Measurements from ENCODE around the gene GSPT1.

GSPT1 gene

DNA sequence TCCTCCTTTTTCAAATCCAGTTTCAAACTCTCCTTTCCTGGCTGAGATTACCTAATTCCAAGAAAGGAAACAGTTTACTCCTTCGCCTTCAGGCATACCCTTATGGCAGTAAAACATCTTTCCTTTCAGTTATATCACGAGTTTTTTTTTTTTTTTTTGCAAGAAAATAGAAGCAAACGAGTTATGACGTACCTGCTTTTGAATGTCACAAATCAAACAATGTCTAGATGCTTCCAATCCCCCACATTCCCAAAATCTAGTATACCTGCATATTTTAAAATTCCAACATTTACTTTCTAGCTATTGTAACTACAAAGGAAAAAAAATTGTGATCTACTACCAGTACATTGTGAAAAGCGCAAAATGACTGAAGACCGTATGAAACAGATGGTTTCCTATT is 28.9 kb downstream of the GSPT1 start:
- TF ChIP-seq POLR2AphosphoS5 (IDR thresholded peaks at IDR 0.05; ENCODE audit: low read depth) (no peak), SPI1 (IDR thresholded peaks at IDR 0.05; ENCODE audit: borderline replicate concordance, low read depth) (no peak), GABPA (IDR thresholded peaks at IDR 0.05; ENCODE audit: low read depth) (no peak)
- TF ChIP-seq, protein P1, sequence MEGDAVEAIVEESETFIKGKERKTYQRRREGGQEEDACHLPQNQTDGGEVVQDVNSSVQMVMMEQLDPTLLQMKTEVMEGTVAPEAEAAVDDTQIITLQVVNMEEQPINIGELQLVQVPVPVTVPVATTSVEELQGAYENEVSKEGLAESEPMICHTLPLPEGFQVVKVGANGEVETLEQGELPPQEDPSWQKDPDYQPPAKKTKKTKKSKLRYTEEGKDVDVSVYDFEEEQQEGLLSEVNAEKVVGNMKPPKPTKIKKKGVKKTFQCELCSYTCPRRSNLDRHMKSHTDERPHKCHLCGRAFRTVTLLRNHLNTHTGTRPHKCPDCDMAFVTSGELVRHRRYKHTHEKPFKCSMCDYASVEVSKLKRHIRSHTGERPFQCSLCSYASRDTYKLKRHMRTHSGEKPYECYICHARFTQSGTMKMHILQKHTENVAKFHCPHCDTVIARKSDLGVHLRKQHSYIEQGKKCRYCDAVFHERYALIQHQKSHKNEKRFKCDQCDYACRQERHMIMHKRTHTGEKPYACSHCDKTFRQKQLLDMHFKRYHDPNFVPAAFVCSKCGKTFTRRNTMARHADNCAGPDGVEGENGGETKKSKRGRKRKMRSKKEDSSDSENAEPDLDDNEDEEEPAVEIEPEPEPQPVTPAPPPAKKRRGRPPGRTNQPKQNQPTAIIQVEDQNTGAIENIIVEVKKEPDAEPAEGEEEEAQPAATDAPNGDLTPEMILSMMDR (IDR thresholded peaks at IDR 0.05; ENCODE audit: insufficient read depth, low read length) = no peak
- TF ChIP-seq, protein P2, sequence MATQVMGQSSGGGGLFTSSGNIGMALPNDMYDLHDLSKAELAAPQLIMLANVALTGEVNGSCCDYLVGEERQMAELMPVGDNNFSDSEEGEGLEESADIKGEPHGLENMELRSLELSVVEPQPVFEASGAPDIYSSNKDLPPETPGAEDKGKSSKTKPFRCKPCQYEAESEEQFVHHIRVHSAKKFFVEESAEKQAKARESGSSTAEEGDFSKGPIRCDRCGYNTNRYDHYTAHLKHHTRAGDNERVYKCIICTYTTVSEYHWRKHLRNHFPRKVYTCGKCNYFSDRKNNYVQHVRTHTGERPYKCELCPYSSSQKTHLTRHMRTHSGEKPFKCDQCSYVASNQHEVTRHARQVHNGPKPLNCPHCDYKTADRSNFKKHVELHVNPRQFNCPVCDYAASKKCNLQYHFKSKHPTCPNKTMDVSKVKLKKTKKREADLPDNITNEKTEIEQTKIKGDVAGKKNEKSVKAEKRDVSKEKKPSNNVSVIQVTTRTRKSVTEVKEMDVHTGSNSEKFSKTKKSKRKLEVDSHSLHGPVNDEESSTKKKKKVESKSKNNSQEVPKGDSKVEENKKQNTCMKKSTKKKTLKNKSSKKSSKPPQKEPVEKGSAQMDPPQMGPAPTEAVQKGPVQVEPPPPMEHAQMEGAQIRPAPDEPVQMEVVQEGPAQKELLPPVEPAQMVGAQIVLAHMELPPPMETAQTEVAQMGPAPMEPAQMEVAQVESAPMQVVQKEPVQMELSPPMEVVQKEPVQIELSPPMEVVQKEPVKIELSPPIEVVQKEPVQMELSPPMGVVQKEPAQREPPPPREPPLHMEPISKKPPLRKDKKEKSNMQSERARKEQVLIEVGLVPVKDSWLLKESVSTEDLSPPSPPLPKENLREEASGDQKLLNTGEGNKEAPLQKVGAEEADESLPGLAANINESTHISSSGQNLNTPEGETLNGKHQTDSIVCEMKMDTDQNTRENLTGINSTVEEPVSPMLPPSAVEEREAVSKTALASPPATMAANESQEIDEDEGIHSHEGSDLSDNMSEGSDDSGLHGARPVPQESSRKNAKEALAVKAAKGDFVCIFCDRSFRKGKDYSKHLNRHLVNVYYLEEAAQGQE (IDR thresholded peaks at IDR 0.05; ENCODE audit: insufficient replicate concordance, low read depth) = no peak
- H3K4me3 ChIP-seq (replicated peaks; ENCODE audit: insufficient read depth, low read length) = no peak overlapping the region
- no peaks in the 10 kb centered on the region for H3K27me3 ChIP-seq (ENCODE audit: insufficient read depth, poor library complexity, severe bottlenecking)
- no peak overlapping the region for H3K27ac ChIP-seq (replicated peaks)
- no peak for DNase-seq (ENCODE audit: low read depth in 1 of 2, low spot score in 1 of 2)

DNA sequence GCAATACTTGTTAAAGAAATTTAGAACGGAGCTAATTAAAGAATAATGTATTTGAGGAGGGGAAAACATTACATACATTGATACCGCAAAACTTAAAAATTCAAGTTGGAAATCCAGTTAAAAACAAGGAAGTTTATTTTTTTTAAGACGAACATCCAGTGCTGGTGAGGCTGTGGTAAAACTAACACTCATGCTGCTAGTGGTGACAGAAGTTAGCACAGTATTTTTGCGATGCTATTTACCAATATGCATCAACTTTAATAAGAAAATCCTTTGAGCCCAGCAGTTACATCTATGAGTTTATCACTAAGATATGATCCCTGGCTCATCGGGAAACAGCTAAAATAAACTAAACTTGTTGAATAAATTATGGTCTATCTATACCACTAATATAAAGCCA is 31.7 kb downstream of the GSPT1 start:
- no peaks in the 10 kb centered on the region for H3K27me3 ChIP-seq (ENCODE audit: insufficient read depth, poor library complexity, severe bottlenecking)
- H3K4me3 ChIP-seq (replicated peaks; ENCODE audit: insufficient read depth, low read length) = no peak overlapping the region
- H3K27ac ChIP-seq (replicated peaks) = no peak overlapping the region
- DNase-seq (ENCODE audit: low read depth in 1 of 2, low spot score in 1 of 2) = no peak
- TF ChIP-seq POLR2AphosphoS5 (IDR thresholded peaks at IDR 0.05; ENCODE audit: low read depth) (no peak), GABPA (IDR thresholded peaks at IDR 0.05; ENCODE audit: low read depth) (no peak), SPI1 (IDR thresholded peaks at IDR 0.05; ENCODE audit: borderline replicate concordance, low read depth) (no peak)
- TF ChIP-seq, protein P1 (IDR thresholded peaks at IDR 0.05; ENCODE audit: insufficient read depth, low read length) = no peak
- TF ChIP-seq, protein P2 (IDR thresholded peaks at IDR 0.05; ENCODE audit: insufficient replicate concordance, low read depth) = no peak

DNA sequence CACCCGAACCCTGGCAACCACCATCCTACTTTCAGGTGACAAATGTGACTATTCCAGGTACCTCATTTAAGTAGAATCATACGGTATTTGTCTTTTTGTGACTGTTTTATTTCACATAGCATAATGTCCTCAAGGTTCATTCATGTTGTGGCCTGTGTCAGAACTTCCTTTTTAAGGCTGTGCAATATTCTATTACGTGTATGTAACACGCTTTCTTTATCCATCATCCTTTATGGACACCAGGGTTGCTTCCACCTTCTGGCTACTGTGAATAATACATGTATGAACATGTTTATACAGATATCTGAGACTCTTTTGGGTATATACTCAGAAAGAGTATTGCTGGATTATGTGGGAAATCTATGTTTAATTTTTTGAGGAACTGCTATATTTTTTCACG is 35.7 kb downstream of the GSPT1 start:
- H3K27ac ChIP-seq (replicated peaks) = no peak overlapping the region
- no peak for TF ChIP-seq SPI1 (IDR thresholded peaks at IDR 0.05; ENCODE audit: borderline replicate concordance, low read depth)
- TF ChIP-seq, protein P1 (IDR thresholded peaks at IDR 0.05; ENCODE audit: insufficient read depth, low read length) = no peak
- TF ChIP-seq, protein P2 (IDR thresholded peaks at IDR 0.05; ENCODE audit: insufficient replicate concordance, low read depth) = no peak
- no peak for TF ChIP-seq GABPA (IDR thresholded peaks at IDR 0.05; ENCODE audit: low read depth)
- TF ChIP-seq POLR2AphosphoS5 (IDR thresholded peaks at IDR 0.05; ENCODE audit: low read depth) = no peak
- H3K27me3 ChIP-seq (ENCODE audit: insufficient read depth, poor library complexity, severe bottlenecking) = no peaks in the 10 kb centered on the region
- DNase-seq (ENCODE audit: low read depth in 1 of 2, low spot score in 1 of 2) = no peak
- H3K4me3 ChIP-seq (replicated peaks; ENCODE audit: insufficient read depth, low read length) = no peak overlapping the region
